GM12865 (cell line): ENCODE measurements around the gene ERN1.

Experiments used
- DNase-seq: peaks from one replicate; pipeline ENCODE4 v3.0.0; 2010; ENCODE audit warnings: low read depth
- H3K4me3 ChIP-seq: 2 replicates; pipeline ENCODE4 v1.5.1; 2011; ENCODE audit warnings: mild to moderate bottlenecking, low read depth, low read length, control low read depth
- TF ChIP-seq, protein P1 (sequence below): IDR thresholded peaks from 2 replicates; pipeline ENCODE4 v1.5.1; 2011; ENCODE audit warnings: low read length, control low read depth, low read depth, inconsistent platforms; ENCODE audit not compliant: insufficient read depth; ENCODE audit errors: missing control alignments

The ERN1 gene

DNA sequence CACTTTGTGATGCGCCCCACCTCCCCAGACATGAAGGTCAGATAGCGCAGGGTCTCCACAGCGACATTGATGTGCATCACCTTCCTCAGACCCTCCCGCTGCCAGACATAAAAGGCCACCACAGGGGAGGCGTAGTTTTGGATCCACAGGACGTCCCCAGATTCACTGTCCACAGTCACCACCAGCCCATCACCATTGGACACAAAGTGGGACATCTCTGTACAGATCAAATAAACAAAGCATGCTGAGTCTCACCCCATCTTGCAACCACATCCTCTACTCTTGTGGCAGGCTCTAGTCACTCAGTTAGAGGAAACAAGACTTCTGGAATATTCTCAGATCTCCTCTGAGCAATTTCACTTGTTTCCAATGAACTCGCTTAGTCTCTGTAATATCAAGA is 63.2 kb downstream of the ERN1 start:
- TF ChIP-seq, protein P1, sequence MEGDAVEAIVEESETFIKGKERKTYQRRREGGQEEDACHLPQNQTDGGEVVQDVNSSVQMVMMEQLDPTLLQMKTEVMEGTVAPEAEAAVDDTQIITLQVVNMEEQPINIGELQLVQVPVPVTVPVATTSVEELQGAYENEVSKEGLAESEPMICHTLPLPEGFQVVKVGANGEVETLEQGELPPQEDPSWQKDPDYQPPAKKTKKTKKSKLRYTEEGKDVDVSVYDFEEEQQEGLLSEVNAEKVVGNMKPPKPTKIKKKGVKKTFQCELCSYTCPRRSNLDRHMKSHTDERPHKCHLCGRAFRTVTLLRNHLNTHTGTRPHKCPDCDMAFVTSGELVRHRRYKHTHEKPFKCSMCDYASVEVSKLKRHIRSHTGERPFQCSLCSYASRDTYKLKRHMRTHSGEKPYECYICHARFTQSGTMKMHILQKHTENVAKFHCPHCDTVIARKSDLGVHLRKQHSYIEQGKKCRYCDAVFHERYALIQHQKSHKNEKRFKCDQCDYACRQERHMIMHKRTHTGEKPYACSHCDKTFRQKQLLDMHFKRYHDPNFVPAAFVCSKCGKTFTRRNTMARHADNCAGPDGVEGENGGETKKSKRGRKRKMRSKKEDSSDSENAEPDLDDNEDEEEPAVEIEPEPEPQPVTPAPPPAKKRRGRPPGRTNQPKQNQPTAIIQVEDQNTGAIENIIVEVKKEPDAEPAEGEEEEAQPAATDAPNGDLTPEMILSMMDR = no peak
- H3K4me3 ChIP-seq = no peak overlapping the region
- no peak for DNase-seq

- TF ChIP-seq, protein P1 = no peak
- DNase-seq = no peak
- no peak overlapping the region for H3K4me3 ChIP-seq
Measured at GRCh38 chr17:64065161-64065560, 64.8 kb downstream of the ERN1 start.

DNA sequence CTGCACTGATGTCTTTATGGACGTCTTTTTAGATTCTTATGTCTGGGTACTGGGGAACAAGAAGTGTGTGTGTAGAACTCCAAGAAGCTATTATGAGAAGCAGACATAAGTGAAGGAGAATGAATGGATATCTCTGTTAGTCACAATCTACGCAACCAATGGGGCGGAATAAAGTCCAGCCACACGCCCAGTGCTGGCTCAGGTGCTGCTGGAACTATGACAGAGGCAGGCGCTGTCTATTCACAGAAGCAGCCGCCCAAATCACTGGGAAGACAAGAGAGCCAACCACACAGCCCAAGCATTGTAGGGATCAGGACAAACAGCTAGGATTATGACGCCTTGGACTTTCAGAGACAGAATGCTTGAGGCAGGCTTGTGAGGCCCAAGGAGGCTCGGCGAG is 65.6 kb downstream of the ERN1 start:
- TF ChIP-seq, protein P1 = no peak
- DNase-seq = no peak
- H3K4me3 ChIP-seq = no peak overlapping the region

DNA sequence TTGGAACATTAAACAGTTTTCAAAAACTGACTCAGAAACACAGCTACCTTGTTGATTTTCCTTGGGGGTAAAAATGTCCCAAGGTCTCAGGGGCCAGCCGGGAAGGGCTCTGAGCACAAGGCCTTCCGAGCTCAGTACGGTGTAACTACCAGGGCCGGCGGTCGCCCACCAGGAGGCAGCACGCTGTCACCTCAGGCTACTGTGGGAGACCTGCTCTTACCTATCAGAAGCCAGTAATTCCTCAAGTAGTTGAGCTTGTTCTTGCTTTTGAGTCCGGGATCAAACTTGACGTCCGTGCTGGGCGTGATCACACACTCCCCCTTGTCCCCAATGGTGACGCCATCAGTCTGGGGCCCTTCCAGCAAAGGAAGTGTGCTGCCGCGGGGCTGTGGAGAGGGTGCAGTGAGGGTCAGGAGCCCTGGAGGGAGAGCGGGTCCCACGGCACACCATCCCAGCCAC is 66.1 kb downstream of the ERN1 start:
- DNase-seq = peak; percentile 60
- no peak overlapping the region for H3K4me3 ChIP-seq
- TF ChIP-seq, protein P1 = peak; percentile 38

DNA sequence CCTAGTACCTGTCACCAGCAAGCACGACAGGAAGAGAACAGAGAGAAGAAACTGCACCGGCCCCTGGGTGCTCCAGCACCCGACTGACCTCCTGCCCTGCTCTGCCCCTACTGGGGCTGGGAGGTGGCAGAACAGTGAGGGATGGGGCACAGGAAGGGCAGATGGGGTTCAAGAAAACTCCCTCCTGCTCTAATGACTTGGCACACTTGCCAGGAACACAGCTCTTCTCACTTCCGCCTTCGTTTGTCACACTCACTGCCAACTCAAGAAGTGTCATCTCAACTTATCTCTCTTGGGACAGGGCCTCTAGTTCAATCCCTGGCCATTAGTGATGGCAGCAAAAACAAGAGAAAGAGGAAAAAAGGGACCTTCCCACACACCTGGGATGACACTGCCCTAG is 66.9 kb downstream of the ERN1 start:
- DNase-seq = peak; percentile 74

GRCh38 chr17:64061178-64061898 is 68.6 kb downstream of the ERN1 start:
- no peak overlapping the region for H3K4me3 ChIP-seq
- peak; percentile 83 for DNase-seq
- TF ChIP-seq, protein P1 = no peak

More for the DNA sequence above, 66.9 kb downstream of the ERN1 start:
- TF ChIP-seq, protein P1 = no peak
- no peak overlapping the region for H3K4me3 ChIP-seq

DNA sequence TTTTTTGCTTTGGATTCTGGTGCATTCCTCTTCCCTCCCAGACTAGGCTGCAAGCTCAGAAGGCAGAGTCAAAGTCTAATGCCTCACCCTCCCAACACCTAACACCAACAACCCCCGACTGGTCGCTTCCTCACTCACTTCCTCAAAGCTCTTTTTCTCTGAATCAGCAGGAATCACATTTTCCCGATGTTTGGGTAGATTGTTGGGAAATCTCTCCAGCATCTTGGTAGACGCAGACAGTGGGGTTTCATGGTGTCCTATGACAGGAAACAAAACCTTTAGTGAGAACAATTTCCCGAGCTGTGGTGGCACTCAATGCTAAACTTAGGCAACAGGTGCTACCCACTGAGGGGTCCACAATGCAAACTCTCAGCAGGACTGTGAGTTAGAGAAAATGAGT is 69.6 kb downstream of the ERN1 start:
- TF ChIP-seq, protein P1 = no peak
- no peak overlapping the region for H3K4me3 ChIP-seq
- no peak for DNase-seq
